Activated T-cell treated with anti-CD3 and anti-CD28 coated beads, Interleukin-2, amount 50 U/mL, for 4 hours (primary cell): ENCODE data around the gene SETD1B. TPM values are rescaled to one million over a fixed set of nuclear protein-coding genes. Genes with fewer than 3 reads are reported as not detected.
"Not testable (repeated sequence)": the region's sequence is repeated elsewhere in the genome, so short reads cannot be mapped to it uniquely, and the experiment has no call there.

ENCODE experiments used
- ATAC-seq, 2 donors: fragments of 200-7000 bp; cut with Tn5 transposase; one replicate each; pipeline ENCODE4 v1.10.0; 2021
- DNase-seq: peaks from one replicate; pipeline ENCODE4 v3.0.0-alpha.2; 2020
- H3K27me3 Mint-ChIP-seq: one replicate; pipeline ENCODE4 v1.8.0; 2021; ENCODE audit warnings: low read depth, mixed read lengths
- H3K36me3 Mint-ChIP-seq: one replicate; pipeline ENCODE4 v1.8.0; 2022; ENCODE audit warnings: mixed read lengths; ENCODE audit not compliant: insufficient read depth
- H3K4me1 Mint-ChIP-seq: one replicate; pipeline ENCODE4 v1.8.0; 2021; ENCODE audit warnings: low read depth, mixed read lengths
- H3K4me3 Mint-ChIP-seq: one replicate; pipeline ENCODE4 v1.8.0; 2021; ENCODE audit warnings: mild to moderate bottlenecking, moderate library complexity, mixed read lengths
- H3K9me3 Mint-ChIP-seq: one replicate; pipeline ENCODE4 v1.8.0; 2021; ENCODE audit warnings: mixed read lengths
- total RNA-seq, 3 donors: library from RNA; stranded (reverse); gene quantifications; one replicate each; pipeline ENCODE4 v1.2.1, GENCODE V29; 2021

SETD1B gene
- total RNA-seq, 3 donors from 2014 or later, result 30.4 to 32.7 (median 31.7) TPM

DNA sequence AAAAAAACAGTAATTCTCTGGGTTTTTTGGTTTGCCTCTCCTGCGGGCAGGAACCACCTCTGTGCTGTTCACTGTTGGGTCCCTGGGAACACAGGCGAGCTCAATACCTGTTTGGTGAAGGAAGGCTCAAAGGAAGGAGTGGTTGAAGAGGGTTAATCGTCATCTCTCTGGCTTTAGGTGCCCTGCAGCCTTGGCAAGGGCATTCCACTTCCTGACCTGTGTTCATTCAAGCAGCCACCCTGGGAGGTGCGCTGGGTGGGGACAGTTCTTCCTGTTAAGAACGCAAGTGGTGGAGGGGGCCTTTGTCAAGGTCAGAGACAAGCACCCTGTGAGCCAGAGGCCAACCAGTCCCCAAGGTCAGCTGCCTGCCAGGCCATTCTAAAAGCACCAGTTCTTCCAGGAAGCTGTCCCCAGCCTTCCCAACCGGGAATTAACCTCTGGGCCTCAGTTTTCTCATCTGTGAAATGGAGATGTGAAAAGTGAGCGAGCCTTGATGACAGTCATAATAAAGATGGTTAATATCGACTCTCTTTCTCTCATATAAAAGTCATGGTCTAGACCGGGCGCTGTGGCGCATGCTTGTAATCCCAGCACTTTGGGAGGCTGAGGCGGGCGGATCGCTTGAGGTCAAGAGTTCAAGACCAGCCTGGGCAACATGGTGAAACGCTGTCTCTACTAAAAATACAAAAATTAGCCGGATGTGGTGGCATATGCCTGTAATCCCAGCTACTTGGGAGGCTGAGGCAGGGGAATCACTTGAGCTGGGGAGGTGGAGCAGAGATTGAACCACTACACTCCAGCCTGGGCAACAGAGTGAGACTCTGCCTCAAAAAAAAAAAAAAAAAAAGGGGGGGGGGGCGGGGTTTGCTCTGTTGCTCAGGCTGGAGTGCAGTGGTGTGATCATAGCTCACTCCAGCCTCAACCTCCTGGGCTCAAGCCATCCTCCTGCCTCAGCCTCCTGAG, 16.5 kb upstream of the SETD1B start:
- DNase-seq (no peak), ATAC-seq (no peak)
- Mint-ChIP-seq H3K27me3 (no peaks in the 10 kb centered on the region), H3K4me1 (peaks cover 86% of the 10 kb centered on the region), H3K36me3 (peaks cover 22% of the 10 kb centered on the region), H3K9me3 (no peaks in the 10 kb centered on the region), H3K4me3 (peak overlapping the region; percentile 94)

DNA sequence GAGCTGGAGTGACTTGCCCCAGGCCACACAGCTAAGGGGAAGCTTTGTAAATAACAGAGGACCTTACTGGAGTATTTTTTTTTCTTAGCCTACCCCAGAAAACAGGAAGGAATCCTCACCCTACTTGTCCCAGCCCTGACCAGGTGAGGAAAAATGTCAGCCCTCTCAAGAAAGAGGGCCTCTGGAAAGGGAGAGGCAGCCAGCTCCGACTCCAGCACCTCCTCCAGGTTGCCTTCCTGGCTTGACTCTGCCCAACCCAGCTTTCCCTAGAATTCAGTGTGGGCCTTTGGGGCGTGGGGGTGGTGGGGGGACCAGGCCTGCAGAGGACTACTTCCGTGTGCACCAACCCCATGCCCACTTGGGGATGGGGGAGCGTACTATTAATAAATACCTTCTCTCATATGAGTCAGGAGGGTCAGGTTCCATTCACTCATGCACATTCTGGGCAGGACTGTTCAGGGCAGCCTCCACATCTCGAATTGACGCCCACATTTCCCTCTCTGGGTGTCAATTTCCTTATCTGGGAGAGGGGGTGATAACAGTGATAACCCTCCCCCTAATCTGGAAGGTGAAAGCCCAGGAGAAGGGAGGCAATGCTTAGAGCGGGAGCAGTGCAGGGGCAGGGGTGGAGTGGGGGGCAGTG, 15.5 kb upstream of the SETD1B start:
- ATAC-seq (no peak), DNase-seq (no peak)
- Mint-ChIP-seq H3K36me3 (peaks cover 22% of the 10 kb centered on the region), H3K27me3 (no peaks in the 10 kb centered on the region), H3K4me1 (peaks cover 80% of the 10 kb centered on the region), H3K4me3 (peak overlapping the region; percentile 94), H3K9me3 (no peaks in the 10 kb centered on the region)

GRCh38 chr12:121789233-121789781, 14.5 kb upstream of the SETD1B start:
- DNase-seq, result no peak
- H3K4me1 Mint-ChIP-seq, result peaks cover 74% of the 10 kb centered on the region
- no peaks in the 10 kb centered on the region for H3K27me3 Mint-ChIP-seq
- peak overlapping the region; percentile 94 for H3K4me3 Mint-ChIP-seq
- ATAC-seq, result no peak
- H3K36me3 Mint-ChIP-seq, result peaks cover 22% of the 10 kb centered on the region
- no peaks in the 10 kb centered on the region for H3K9me3 Mint-ChIP-seq

DNA sequence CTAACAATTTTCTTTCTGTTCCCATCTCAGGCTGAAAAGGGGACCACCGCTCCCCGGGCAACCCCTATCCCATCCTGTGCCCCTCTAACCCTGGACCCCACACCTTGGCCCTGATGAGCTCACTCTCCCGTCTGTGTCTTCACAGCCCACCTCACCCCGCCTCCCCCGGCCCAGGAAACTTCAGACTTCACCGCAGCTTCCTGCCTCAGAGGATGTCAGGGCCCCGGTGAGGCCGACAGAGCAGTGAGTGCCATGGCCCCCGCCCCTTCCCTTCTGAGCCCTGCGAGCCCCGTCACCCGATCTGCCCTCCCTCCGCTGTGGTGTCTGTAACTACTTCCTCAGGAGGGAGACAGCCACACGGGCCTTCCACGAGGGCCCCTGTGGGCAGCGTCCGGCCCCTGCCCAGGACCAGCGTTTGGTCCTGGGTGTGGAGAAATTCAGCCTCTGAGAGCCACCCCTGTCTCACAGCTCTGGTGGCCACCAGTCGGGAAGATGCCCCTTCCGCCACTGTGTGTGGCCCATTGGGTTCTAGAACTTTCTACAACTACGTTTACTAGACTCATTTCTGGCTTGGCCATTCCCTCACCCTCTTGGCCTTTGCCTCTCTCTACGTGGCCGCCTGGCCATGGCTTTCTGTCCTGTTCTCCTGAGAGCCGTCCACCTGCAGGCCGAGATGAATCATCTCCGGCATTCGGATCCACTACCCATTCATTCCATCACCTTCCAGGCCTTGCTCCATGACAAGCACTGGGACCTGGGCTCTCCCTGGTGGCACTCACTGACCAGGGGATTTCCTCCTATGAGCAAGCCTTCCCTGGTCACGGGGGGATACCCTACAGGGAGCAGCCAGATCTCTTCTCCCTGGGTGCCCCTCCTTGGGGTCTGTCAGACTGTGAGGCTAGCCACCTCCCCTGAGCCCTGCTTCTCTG, 13.7 kb upstream of the SETD1B start:
- Mint-ChIP-seq H3K4me3 (peak overlapping the region; percentile 94), H3K9me3 (no peaks in the 10 kb centered on the region), H3K27me3 (no peaks in the 10 kb centered on the region), H3K36me3 (peaks cover 17% of the 10 kb centered on the region), H3K4me1 (peaks cover 74% of the 10 kb centered on the region)
- DNase-seq (peak; percentile 92), ATAC-seq (peak; percentile 59 to 63)

- Mint-ChIP-seq H3K4me3 (peak overlapping the region; percentile 94), H3K36me3 (peaks cover 20% of the 10 kb centered on the region), H3K4me1 (peaks cover 75% of the 10 kb centered on the region)
- not testable (repeated sequence) for DNase-seq, H3K27me3 Mint-ChIP-seq, H3K9me3 Mint-ChIP-seq, ATAC-seq
These were observed 13.0 kb upstream of the SETD1B start for GRCh38 chr12:121790785-121791184.

- H3K4me3 Mint-ChIP-seq, result peak overlapping the region; percentile 94
- no peak for ATAC-seq
- DNase-seq, result no peak
- peaks cover 65% of the 10 kb centered on the region for H3K4me1 Mint-ChIP-seq
- H3K27me3 Mint-ChIP-seq, result no peaks in the 10 kb centered on the region
- H3K36me3 Mint-ChIP-seq, result peaks cover 19% of the 10 kb centered on the region
- no peaks in the 10 kb centered on the region for H3K9me3 Mint-ChIP-seq
These were observed 11.9 kb upstream of the SETD1B start for GRCh38 chr12:121791671-121792551.

DNA sequence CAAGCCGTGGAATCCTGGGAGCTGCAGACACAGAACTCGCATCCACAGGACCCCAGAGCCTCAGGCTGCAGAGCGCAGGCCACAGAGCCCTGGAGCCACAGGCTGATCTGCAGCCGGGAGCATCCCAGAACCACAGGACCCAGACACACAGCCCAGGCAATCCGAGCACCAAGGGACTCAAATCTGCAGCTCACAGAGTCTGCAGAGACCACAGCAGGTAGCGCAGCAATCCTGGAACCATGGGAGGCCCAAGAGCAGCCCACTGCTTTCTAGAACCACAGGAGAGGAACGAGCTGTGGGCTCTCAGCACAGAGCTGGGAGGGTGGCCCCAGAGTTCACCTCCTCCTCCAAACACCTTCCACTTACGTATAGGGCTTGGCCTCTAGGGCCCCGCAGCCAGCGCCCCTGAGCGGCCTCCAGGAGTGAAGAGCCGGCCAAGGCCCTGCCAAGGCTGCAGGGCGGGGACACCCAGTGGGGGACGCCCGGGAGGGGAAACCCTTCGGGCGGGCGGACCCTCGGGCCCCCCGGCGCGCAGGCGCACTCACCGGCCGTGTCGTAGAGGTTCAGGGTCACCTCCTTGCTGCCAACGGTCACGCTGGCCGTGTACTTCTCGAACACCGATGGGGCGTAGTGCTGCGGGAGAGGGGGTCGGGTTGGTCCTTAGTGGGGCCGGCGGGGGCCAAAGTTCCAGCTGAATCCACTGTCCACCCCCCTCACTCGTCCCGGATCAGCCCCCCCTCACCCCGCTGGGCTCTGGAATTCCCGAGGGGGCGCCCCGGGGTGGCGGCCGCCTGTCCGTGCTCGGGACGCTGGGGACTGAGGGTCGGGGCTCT, 11.0 kb upstream of the SETD1B start:
- ATAC-seq (peak; percentile 6), DNase-seq (peak; percentile 35)
- Mint-ChIP-seq H3K4me3 (peak overlapping the region; percentile 94), H3K36me3 (peaks cover 21% of the 10 kb centered on the region), H3K9me3 (no peaks in the 10 kb centered on the region), H3K4me1 (peaks cover 64% of the 10 kb centered on the region), H3K27me3 (no peaks in the 10 kb centered on the region)

DNA sequence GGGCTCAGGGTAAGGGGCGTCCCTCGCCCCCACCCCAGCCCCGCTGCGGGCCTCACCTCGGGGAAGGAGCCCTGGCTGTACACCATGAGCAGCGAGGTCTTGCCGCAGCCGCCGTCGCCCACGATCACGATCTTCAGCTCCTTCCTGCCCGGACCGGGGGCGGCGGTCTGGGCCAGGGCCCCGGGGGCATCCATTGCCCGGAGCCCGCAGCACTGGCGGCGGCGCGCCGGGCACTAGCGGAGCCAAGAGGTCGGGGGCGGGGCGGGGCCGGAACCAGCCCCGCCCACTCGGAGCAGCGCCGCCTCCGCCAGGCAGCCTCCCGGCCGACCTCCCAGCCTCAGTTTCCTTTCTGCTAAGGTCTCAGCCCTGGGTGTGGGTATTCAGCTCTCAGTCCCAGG, 10.4 kb upstream of the SETD1B start, which contains the start of gene RHOF:
Gene RHOF, minus strand, starts transcription at position 249 of the 398 bp plus-strand sequence. Its CDS starts 55 bp downstream, at position 194.
- H3K4me1 Mint-ChIP-seq, result peaks cover 63% of the 10 kb centered on the region

DNA sequence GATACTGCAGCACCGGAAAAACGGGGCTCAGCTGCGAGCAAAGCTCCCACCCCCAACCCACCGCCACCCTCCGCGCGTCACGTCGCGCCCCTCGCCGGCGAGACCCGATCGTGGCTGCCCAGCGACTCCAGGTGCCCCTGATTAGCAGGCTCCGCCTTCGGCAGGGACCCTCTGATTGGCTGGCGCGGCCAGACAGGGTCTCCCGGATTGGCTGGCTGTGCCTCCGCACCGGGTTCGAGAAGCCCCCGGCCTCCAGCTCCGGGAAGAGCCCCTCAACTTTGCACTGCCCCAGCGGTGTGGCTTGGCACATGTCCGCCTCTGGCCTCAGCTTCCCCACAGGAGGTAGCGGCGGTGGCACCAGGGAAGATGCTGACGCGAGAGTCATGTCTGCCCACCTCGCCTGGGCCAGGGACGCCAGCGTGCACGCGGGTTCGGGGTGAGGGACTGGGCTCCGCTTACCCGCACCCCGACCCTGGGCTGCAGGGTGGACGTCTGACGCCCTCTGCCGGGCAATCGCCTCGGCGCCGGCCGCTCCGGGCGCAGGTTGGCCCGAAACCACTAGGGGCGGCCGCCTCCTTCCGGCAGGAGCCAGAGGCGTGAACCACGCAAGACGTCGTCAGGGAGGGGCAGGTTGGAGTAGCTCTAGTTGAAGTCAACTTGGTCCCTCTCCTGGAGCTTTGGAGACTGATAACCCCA, 9.8 kb upstream of the SETD1B start:
- Mint-ChIP-seq H3K36me3 (peaks cover 24% of the 10 kb centered on the region), H3K27me3 (no peaks in the 10 kb centered on the region), H3K9me3 (no peaks in the 10 kb centered on the region), H3K4me1 (peaks cover 63% of the 10 kb centered on the region), H3K4me3 (peak overlapping the region; percentile 94)
- ATAC-seq (peak; percentile 66 to 68), DNase-seq (peak; percentile 95)

More for the DNA sequence above, 10.4 kb upstream of the SETD1B start, which contains the start of gene RHOF:
- peak; percentile 58 for DNase-seq
- peaks cover 21% of the 10 kb centered on the region for H3K36me3 Mint-ChIP-seq
- H3K27me3 Mint-ChIP-seq, result no peaks in the 10 kb centered on the region
- ATAC-seq, result peak; percentile 22 to 23
- no peaks in the 10 kb centered on the region for H3K9me3 Mint-ChIP-seq
- H3K4me3 Mint-ChIP-seq, result peak within 1 kb of the TSS; percentile 94

GRCh38 chr12:121794534-121795033, 9.2 kb upstream of the SETD1B start:
- H3K9me3 Mint-ChIP-seq, result no peaks in the 10 kb centered on the region
- ATAC-seq, result peak; percentile 16 to 17
- peaks cover 24% of the 10 kb centered on the region for H3K36me3 Mint-ChIP-seq
- H3K4me3 Mint-ChIP-seq, result peak overlapping the region; percentile 94
- peak; percentile 36 for DNase-seq
- no peaks in the 10 kb centered on the region for H3K27me3 Mint-ChIP-seq
- H3K4me1 Mint-ChIP-seq, result peaks cover 64% of the 10 kb centered on the region

GRCh38 chr12:121795034-121795968, 8.5 kb upstream of the SETD1B start:
- peaks cover 22% of the 10 kb centered on the region for H3K36me3 Mint-ChIP-seq
- ATAC-seq, result peak; percentile 8 to 13

More at GRCh38 chr12:121795034-121795968, 8.5 kb upstream of the SETD1B start:
- no peaks in the 10 kb centered on the region for H3K9me3 Mint-ChIP-seq
- H3K27me3 Mint-ChIP-seq, result no peaks in the 10 kb centered on the region
- peak overlapping the region; percentile 94 for H3K4me3 Mint-ChIP-seq
- peaks cover 57% of the 10 kb centered on the region for H3K4me1 Mint-ChIP-seq
- peak; percentile 86 for DNase-seq
